Smooth muscle cell of bladder (primary cell): Measurements from ENCODE around the gene TAGAP. TPM values are rescaled to one million over a fixed set of nuclear protein-coding genes. Genes with fewer than 3 reads are reported as not detected.

ENCODE experiments used
- total RNA-seq: library from RNA; depleted of rRNA; stranded (reverse); fragments of >200 nt; gene quantifications from 2 replicates; pipeline ENCODE4 v1.2.3, GENCODE V29; 2014

Gene TAGAP, protein sequence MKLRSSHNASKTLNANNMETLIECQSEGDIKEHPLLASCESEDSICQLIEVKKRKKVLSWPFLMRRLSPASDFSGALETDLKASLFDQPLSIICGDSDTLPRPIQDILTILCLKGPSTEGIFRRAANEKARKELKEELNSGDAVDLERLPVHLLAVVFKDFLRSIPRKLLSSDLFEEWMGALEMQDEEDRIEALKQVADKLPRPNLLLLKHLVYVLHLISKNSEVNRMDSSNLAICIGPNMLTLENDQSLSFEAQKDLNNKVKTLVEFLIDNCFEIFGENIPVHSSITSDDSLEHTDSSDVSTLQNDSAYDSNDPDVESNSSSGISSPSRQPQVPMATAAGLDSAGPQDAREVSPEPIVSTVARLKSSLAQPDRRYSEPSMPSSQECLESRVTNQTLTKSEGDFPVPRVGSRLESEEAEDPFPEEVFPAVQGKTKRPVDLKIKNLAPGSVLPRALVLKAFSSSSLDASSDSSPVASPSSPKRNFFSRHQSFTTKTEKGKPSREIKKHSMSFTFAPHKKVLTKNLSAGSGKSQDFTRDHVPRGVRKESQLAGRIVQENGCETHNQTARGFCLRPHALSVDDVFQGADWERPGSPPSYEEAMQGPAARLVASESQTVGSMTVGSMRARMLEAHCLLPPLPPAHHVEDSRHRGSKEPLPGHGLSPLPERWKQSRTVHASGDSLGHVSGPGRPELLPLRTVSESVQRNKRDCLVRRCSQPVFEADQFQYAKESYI
- total RNA-seq, result not detected in 2 replicates

DNA sequence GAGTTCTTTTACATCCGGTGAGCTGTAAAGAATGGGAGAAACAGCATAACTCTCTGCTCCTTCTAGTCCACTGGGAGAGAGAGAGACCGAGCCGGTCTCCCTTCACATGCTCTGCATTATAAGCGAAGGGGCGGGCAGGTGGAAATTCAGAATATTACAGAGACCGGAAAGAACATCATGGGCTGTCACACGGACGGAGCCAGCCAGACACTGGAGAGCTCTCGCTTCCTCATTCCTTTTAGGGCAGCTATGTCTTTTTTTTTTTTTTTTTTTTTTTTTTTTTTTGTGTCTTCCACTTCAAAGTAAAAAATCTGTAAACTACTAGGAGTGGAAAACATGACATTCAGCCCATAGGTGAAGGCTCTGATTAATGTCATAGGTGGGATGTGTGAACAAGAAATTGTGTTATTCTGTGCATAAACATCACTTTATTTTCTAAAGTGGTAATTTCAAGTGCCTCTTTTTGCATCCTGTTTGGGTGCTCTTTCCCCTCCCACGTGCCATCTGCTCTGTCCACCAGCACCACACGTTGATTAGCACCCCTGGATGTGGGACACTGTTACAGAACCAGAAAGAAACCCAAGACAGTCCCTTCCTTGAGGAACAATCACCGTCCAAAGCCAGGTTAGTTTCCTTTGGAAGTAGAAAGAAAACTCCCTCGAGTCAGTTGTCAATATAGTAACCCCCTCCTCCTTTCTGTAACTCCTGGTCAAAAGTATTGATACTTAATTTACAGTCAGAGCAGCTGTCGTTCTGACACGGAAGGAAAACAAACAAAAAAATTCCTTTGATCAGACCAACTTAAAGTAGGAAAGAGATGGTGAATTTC is at the start of gene TAGAP:
TSS of gene TAGAP (minus strand) at position 93 of the 829 bp plus-strand sequence. CDS start 845 bp downstream, outside the sequence.

DNA sequence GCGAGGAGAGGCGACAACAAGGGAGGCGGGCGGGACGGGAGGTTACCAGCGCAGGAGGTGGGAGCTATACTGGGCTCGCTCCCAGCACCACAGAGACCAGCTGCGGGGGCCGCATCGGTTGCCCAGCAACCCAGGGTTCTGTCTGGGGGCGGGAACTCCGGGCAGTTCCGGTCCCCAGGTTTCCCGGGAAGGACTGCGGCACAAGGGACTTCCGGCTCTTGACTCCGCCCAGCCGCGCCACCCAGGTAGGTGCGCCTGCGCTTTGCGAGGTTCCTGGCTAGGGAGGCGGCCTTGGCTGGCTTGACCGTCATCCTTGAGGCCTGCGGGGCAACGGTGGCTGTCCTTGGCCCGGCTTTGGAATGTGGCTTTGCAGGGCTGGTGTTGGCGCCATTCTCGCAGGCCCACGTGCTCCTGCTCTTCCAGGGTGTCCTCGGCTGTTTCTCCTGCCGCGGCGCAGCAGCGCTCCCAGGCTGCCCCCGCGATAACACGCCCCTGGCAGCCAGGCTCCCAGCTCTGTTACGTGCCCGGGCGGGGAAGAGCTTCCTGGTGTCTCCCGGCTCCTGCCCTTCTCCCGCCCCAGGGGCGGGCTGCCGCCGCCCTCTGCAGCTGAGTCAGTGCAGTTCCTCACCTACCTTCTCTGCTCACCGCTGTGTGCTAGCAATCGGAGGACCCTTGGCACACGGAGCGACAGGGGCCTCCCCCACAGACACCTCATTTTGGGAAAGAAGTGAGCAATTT is 45.0 kb downstream of the TAGAP start, which contains the start of gene RSPH3:
TSS of gene RSPH3 (minus strand) at position 537 of the 738 bp plus-strand sequence. CDS start 652 bp downstream, outside the sequence.

Other genes with a start within 250 kb of the TAGAP start
- gene EZR, start 225.6 kb downstream of the TAGAP start, total RNA-seq, result 64.1 and 95.3 TPM in 2 replicates
- gene RSPH3, start 44.8 kb downstream of the TAGAP start, total RNA-seq, result 4.3 and 4.8 TPM in 2 replicates
- gene FNDC1, start 124.4 kb upstream of the TAGAP start, total RNA-seq, result 0.14 TPM in 1 of 2 replicates, not detected in the other